GM21515 (cell line): Measurements from ENCODE around the gene CDH13.
A peak's percentile ranks its signal among the peaks of the same experiment; 100 is the strongest.

ENCODE experiments used
- ATAC-seq: cut with Tn5 transposase; IDR thresholded peaks from one replicate; pipeline ENCODE4 v1.9.1; 2021; ENCODE audit not compliant: unreplicated experiment

The CDH13 gene

DNA sequence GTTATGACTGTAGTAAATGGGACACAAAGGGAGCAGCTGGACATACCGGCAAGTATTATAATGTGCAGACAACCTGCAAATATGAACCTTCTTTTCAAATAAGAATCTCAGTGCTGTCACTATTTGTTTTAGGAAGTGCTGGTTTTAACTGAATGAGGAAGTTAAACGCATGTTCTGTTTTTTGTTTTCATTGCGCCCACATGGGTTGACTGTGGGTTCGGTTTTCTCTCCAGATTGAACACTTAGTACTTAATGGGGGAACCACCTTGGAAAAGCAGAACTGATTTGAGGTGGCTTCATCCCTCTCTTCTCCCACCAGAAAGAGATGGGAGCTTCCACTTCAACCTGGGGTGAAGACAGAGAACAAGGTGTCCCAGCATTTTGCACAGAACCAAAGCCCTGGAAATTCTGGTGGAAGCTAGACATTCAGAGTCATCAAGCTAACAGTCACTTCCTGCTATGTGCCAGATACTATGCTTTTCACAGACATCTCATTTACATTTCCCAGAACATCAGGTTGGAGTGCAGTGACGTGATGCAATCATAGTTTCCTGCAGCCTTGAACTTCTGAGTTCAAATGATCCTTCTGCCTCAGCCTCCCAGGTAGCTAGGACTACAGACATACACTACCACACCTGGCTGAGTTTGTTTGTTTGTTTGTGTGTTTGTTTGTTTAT is 149.8 kb downstream of the CDH13 start:
- ATAC-seq: no peak

DNA sequence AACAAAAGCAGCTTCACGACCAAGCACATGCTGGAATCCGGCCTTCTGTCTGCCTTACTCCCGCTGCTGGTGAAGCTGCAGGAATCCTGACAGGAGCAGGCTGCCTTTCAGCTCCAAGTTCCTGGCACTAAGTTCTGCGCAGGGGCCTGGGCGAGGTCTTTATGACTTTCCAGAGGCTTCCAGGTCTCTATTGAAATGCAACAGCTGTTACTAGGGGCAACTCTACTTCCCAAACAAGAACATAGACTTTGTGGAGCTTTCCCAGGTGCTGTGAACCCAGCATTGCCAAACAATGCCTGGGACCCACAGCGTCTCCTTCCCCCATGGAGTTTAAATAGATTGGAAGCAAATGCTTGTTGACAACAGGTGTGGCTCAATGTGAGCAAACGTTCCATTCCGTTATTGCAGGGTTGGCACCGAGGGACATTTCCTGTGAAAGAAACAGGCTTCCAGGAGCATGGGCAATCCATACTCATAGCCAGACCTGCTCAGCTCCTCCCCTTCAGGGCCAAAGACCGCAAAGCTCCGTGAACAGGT is 156.0 kb downstream of the CDH13 start:
- no peak for ATAC-seq

DNA sequence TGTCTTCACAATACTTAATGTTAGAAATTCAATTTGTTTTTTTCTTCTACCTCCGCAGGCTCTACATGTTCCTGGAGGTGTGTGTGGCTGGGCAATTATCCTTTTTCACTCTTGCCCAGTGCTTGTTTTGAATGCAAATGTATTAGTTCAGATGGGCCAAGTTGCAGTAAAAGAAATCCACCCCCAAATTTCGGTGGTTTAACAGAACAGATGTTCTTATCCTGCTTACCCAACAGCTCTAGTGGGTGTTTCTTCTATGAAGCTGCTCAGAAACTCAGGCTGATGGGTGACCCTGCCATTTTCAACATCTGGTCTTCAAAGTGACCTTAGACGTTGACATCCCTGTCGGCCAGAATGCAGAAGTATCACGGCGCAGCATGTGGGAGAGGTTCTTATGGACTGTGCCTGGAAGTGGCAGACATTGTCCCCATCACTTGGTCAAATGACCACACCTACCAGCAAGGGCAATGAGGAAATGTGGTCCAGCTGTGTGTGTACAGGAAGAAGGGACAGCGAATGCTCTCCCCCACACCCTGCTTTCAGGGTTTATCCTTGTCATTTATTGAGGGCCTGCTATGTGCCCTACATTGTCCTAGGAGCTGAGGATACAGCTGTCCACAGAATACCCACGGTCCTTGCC is 157.3 kb downstream of the CDH13 start:
- ATAC-seq: no peak

DNA sequence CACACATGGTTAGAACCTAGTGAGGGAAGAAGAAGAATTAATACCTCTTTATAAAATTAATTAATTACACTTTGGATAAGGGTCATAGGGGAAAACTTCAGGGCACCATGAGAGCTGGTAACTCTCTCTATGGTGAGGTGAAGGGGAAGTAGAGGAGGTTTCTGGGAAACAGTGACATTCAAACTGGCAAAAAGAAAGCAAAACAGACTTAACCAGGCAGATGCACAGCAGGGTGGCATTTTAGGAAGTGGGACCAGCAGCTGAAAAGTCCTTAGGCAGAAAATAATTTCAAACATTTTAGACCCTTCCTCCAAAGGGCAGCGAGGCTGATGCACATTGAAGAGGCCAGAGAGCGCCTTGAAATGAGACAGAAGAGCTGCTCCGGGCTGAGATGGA is 157.8 kb downstream of the CDH13 start:
- no peak for ATAC-seq

DNA sequence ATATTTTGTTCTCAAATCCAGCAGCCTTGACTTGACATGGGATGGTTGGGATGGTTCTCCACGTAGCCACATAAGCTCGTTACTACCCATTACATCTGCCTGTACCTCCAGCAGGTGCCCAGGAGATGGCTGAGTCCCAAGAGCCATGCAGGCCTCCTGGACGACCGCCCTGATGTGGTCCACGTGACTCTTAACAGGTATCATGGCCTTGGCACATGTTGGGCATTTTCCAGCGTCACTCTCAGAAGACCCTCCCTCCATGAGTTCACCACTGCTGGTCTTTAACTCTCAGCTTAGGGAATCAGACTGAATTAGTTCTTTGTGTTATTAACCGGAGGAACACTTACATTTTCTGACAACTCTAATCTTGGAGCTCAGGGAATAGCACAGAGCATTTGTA is 161.5 kb downstream of the CDH13 start:
- ATAC-seq: no peak

DNA sequence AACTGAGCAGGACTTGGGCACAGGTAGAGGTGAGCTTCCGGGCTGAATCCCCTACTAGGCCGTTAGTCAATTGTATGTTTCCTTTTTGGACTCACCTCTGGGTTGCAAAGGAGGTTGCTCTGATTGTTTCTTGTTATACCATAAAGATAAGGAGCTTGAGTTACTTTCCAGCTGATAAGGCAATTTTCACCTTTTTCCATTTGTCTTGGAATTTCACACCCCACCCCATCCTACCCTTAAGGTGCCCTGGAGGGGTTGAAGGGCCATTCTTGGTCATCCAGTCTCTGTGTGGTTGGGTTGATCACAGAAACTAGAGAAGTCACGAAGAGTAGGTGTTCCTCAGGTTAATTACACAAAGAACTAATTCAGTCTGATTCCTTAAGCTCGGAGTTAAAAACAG is 162.2 kb downstream of the CDH13 start:
- no peak for ATAC-seq

DNA sequence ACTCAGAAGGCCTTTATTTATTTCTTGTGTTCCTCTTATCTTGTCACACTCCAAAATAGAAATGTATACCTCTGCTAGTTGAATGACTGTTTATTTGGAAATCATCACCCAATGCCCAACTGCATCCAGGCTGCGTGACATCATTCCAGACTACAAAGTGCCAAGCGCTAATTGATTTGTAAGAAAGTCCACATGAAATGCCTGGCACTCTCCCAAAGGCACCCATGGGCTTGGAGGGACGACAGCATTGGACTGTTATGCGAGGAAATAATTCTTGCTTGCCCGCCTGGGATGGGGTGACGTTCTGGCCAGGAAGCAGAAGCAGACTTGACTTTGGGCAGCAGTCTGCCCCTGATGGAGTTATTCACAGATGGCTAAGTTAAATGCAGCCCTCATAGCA is 165.9 kb downstream of the CDH13 start:
- no peak for ATAC-seq

DNA sequence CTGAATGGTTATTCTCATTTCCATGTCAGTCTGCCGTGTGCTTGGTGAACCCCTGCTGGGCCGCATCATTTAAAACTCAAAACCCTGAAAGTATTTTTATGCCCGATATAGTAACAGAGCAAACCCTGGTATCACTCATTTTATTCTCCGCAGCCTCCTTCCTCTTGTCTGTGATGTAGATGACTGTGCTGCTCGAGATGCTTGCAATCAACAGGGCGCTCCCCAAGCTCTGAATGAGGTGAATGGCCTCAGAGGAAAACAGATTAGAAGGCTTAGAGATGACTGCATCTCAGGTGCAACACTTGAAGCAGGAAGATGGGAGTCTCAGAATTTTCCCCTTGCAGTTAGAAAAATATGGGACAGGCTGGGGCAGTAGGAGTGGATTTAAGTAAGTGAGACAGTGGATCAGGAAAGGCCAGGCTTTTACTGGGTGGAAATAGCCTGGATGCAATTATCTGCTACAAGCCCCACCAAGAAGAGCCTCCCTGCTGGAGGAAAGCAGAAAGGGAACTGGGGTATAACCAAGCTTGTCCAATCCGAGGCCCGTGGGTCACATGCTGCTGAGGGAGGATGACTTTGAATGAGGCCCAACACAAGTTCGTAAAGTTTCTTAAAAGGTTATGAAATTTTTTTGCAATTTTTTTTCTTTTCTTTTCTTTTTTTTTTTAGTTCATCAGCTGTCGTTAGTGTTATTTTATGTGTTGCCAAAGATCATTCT is 166.9 kb downstream of the CDH13 start:
- no peak for ATAC-seq

DNA sequence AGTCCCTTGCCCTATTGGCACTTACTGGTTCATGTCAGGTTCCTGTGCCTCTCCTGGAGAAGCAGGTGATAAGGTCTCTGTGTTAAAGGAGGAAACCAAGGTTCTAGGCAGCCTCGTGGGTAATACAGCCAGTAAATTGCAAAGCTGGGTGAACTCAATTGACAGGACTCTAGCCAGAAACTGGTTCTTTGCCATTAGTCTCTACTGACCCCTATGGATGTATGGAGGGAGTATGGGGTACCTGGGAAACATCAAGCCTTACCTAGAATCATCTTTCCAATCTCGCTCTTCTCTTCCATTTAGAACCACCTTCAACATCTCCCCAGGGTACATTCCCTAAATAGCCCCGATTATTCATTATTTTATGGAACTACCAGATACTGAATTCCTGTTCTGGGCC is 169.3 kb downstream of the CDH13 start:
- no peak for ATAC-seq

DNA sequence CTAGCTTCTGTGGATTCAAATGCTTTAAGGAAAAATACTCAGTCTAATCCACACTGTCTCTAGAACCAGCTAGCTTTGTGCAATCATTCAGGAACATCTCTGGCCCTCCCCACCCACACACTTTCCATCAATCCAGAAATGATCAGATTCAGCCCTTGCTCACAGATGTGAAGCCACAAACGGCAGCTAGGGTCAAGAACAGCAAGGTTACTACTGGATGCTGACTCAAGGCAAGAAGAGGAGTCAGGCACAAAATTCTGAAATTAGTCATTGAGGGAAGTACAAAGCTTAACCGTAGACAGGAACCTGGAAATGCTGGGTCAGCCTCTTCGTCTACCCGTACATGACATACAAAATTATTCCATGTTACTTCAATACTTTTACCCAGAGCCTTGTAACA is 174.6 kb downstream of the CDH13 start:
- ATAC-seq: peak; percentile 66

DNA sequence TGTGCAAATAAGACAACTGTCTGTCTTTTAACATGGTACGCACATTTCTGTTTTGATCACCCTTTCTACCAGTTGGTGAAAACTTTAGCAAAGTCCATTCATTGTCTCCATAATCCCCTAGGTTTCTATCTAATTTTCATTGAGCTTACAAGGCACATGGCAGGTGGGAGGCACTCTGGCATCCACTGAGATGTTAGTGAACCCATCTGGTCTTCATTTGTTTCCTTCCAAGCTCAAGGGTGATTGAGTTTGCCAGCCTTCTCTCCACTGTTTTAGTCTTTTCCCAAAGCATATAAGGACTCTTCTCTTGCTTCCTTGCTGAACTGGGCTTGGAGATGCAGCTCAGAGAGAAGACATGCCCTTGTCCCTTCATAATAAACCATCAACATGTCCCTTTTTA is 179.1 kb downstream of the CDH13 start:
- no peak for ATAC-seq

DNA sequence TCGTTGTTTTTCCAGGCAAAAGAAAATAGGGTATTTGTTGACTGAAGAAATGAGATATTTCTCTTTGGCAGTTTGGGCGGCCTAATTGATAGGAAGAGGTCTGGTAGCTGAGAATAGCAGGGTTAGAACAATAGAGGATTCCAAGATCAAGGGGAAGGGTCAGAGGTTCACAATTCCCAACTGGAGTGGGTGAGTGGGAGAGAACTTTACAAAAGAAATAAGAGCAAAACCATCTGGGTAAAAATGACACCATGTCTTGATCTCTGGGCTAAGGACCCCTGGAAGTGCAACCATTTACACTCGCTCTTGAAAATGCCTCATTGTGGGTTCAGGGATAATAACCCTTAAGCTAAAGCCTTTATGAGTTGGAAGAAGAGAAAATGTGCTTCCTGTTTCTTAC is 180.5 kb downstream of the CDH13 start:
- no peak for ATAC-seq

DNA sequence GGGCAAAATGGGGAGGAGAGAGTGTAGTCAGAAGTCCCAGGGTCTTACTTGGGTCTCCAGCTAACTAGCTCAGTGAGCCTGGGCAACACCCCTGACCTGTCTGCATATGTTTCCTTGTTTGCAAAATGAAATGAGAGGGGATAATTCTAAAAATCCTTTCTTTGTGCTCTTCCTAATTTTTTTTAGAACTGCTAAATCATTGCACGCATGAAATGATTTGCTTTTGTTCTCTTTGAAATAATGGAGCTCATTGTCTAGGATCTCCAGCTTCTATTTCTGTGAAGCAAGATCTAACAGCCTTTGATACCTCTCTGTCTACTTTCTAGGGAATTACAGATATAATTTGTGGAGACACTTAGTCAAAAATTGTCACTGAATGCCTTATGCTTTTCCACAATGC is 181.3 kb downstream of the CDH13 start:
- no peak for ATAC-seq

DNA sequence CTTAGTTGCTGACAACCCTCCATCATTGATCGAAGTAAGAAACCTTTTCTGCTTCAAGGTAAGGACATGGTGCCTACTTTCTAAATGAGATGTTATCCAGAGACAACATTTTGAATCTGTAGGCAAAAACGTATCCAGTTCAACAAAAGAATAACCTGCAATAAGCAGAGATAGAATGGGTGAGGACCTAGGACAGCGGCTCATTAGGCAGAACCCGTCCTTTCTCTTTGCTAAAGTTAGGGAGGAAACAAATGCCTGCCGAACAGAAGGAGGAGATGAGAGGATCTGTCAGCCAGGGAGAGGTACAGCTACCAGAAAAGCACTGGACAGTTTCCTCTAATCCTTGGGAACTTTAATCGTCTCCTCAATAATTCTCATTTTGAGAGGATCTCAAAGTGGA is 183.3 kb downstream of the CDH13 start:
- no peak for ATAC-seq

DNA sequence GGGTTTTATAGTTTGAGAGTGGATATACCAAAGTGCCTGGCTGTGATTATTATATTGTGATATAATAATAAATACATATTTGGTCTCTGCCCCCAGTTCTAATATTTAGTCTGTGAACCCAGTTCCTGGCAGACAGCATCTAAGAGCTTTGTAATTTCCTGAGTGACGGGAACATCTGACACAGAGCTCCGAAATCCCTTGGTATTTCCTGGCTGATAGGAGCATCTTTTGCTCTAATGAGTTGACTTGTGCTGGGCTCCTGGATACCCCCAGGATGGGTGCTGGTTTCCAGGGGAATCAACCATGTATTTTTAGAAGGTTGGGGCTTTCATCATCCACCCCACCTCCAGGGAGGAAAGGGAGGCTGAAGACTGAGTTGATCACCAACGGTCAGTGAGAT is 187.3 kb downstream of the CDH13 start:
- no peak for ATAC-seq

DNA sequence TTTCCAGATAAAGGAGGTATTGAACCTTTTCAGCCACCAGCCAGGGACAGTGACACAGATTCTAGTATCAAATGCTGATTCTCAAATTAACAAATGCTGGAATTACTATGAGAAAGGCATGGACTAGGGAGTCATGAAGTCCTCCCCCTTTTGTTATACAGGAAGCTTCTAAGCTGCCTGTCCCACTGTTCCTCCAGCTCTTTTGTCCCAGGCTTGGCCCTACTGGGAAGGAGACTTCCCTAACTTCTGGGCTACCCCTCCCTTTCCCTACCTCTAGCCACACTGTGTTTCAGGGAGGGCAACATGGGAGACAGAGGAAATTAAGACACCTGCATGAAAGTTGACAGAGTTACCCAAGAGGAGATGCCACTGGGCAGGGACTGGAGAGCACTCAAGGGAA is 192.5 kb downstream of the CDH13 start:
- ATAC-seq: no peak

DNA sequence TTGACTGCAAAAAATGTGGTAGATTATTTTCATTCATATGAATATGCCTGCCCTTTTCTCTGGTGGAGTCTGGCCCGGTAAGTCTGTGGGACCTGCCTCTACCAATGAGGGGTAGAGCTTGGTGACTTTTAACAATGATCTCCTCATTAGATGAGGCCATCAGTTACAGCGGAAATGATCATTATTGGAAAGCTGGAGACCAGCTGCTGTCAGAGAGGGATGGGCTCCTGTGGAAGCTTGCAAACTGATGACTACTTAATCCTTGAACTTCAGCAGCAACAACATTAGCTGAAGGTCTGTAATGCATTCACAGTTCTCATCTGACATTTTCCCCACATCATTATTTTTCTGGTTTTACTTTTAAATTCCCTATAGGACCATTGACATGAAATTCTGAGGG is 194.1 kb downstream of the CDH13 start:
- ATAC-seq: no peak

DNA sequence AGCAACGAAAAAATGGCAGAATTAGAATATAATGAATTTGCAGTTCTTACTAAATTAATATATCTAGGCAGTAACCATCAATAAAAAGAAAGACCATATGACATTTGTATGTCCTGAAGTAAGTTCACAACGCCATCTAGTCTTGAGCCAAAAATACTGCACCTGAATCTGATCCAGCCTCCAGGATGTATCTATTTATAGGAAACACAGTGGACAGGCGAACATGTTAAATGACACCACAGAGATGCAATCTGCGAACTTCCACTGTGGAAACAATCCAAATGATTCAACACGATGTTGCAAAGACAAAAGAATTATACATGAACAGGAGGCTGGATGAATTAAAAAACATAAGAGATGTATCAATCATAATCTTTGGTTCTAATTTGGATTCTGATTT is 197.6 kb downstream of the CDH13 start:
- no peak for ATAC-seq

DNA sequence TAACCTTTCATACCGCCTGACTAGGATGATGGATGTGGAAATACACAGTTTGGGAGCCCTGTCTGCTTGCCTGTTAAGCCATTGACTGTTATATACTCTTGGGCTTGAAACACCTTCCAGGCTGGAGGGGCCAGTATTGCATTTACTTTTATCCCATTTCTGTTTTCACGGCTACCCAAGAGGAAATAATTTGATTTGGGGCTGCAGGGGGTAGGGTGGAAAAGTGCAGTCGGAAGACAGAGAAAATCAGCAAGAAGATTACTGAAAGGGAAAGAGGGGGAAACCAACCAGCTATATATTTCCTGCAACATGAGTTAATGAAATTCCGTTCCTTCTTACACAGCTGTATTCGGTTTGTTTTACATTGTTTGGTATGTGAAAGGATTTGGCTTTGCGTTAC is 202.5 kb downstream of the CDH13 start:
- ATAC-seq: no peak

DNA sequence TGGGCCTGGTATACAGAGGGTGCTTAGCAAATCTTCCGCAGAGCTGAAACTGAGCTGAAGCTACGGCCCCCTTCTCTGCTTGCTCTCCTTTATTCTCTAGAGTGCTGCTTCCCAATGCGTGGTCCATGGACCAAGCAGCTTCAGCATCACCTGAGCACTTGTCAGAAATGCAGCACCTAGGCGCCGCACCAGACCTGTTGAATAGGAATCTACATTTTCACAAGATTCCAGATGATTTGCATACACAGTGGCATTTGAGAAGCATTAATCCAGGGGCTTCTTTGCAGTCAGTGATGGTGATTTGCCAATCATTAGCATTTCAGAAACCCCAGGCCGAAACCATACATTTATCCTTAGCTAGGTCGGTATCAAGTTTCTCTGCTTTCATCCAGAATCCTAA is 204.2 kb downstream of the CDH13 start:
- ATAC-seq: no peak

DNA sequence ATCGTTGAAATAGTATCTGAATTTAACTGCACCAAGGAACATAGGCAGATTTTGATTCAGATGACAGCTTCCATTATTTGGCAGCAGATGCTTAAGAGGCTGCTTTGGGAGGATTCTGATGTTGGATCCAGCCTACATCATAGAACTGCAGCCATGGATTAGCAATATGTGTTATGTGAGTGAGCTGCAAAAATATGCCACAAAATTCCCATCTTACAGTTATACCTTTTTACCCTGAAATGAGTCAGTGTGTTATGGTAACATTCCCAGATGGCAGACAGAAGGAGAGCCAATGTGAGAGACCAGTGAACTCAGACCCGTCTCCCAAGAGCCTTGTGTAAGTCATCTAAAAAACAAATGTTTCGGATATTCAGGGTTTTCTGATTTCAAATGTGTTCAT is 206.1 kb downstream of the CDH13 start:
- ATAC-seq: no peak

DNA sequence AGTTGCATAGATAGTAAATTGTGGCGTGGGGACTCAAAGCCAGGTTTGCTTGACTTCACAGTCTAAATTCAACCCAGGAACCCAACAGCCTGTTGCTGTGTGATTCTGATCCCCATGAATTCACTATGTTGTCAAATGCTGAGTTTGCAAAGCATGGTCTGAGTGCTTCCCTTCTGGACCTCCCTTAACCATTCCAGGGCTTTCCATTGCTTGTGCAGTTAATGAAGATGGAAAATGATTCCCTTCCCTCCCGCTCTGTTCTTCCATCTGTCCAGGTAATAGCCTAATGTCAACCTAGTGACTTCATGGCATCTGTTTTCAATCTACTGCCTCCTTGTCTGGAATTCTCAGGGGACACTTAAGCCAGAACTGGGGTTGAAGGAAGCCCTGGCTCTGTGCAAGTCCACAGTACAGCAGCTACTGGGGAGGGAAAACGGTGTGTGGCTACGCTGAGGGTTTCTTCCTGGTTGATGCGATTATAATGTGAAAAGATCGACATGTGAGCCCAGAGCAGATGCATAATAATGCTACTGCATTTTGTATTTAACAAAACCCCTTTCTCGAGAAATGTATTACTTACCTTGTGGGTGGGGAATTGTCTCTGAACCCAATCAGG is 206.7 kb downstream of the CDH13 start:
- ATAC-seq: no peak
